MM.1S (cell line): ENCODE measurements around the gene FITM2.
A peak's percentile ranks its signal among the peaks of the same experiment; 100 is the strongest.

Experiments used
- CTCF ChIP-seq: fragments of 300-600 bp; sonication (generic); IDR thresholded peaks from 2 replicates; pipeline ENCODE4 v1.5.1; 2016; ENCODE audit warnings: antibody characterized with exemption, low read length, mixed read lengths
- EZH2 ChIP-seq: fragments of 300-600 bp; sonication (generic); optimal IDR thresholded peaks from 2 replicates; pipeline ENCODE3; 2017; ENCODE audit warnings: low read depth, mild to moderate bottlenecking, antibody characterized with exemption, low read length, mixed read lengths
- EZH2phosphoT487 ChIP-seq: fragments of 300-600 bp; sonication (generic); IDR thresholded peaks from 2 replicates; pipeline ENCODE4 v1.6.1; 2018; ENCODE audit warnings: antibody characterized with exemption, low read length

GRCh38 chr20:44310664-44311639 lies at the start of gene FITM2:
- TF ChIP-seq CTCF (peak; percentile 93), EZH2phosphoT487 (no peak), EZH2 (no peak)
